Midbrain (tissue), 1 donor: Measurements from ENCODE around the gene FOXD2.

Source experiments
- DNase-seq: peaks from one replicate; lab custom pipeline; 2025; lab: John Stamatoyannopoulos, UW

FOXD2 gene

GRCh38 chr1:47437447-47438164, at the start of gene FOXD2:
FOXD2 (plus strand) TSS chr1:47438044; CDS start chr1:47438136, 92 bp downstream.
- DNase-seq: peak; percentile 45

GRCh38 chr1:47388891-47389238, 49.0 kb upstream of the FOXD2 start:
- peak; percentile 41 for DNase-seq

GRCh38 chr1:47389731-47390130, 48.1 kb upstream of the FOXD2 start:
- no peak for DNase-seq

GRCh38 chr1:47390843-47391242, 47.0 kb upstream of the FOXD2 start:
- no peak for DNase-seq

GRCh38 chr1:47393141-47393540, 44.7 kb upstream of the FOXD2 start:
- DNase-seq: no peak

GRCh38 chr1:47395433-47395832, 42.4 kb upstream of the FOXD2 start:
- DNase-seq: no peak

GRCh38 chr1:47396671-47397196, 41.1 kb upstream of the FOXD2 start:
- no peak for DNase-seq

- DNase-seq: no peak
These were observed 38.6 kb upstream of the FOXD2 start for GRCh38 chr1:47399138-47399845.

GRCh38 chr1:47399846-47400155, 38.0 kb upstream of the FOXD2 start:
- DNase-seq: no peak

GRCh38 chr1:47401761-47402160, 36.1 kb upstream of the FOXD2 start:
- no peak for DNase-seq

GRCh38 chr1:47402591-47402990, 35.3 kb upstream of the FOXD2 start:
- DNase-seq: no peak

GRCh38 chr1:47403321-47403910, 34.4 kb upstream of the FOXD2 start:
- no peak for DNase-seq

GRCh38 chr1:47405697-47406096, 32.1 kb upstream of the FOXD2 start:
- DNase-seq: no peak

GRCh38 chr1:47406966-47407365, 30.9 kb upstream of the FOXD2 start:
- DNase-seq: no peak

GRCh38 chr1:47407481-47407880, 30.4 kb upstream of the FOXD2 start:
- no peak for DNase-seq

- DNase-seq: no peak
These were observed 28.4 kb upstream of the FOXD2 start for GRCh38 chr1:47409311-47410067.

GRCh38 chr1:47410068-47410455, 27.8 kb upstream of the FOXD2 start:
- no peak for DNase-seq

- DNase-seq: no peak
These were observed 26.4 kb upstream of the FOXD2 start for GRCh38 chr1:47411436-47411835.

- DNase-seq: no peak
These were observed 25.4 kb upstream of the FOXD2 start for GRCh38 chr1:47412437-47412836.

GRCh38 chr1:47415728-47416318, 22.0 kb upstream of the FOXD2 start, which contains the start of gene FOXE3:
FOXE3 (plus strand) TSS chr1:47416285; CDS start chr1:47416316, 31 bp downstream.
- DNase-seq: no peak

- no peak for DNase-seq
These were observed 21.3 kb upstream of the FOXD2 start for GRCh38 chr1:47416319-47417169.
